Measurements from ENCODE around the gene HOPX.
"Not testable (repeated sequence)": the region's sequence is repeated elsewhere in the genome, so short reads cannot be mapped to it uniquely, and the experiment has no call there.

The HOPX gene, protein sequence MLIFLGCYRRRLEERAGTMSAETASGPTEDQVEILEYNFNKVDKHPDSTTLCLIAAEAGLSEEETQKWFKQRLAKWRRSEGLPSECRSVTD

GRCh38 chr4:56681158-56681852 is at the start of gene HOPX:
Gene HOPX, minus strand, starts transcription at chr4:56681296. Its CDS starts 23,480 bp downstream, at chr4:56657816.
- DNase-seq: no peak

GRCh38 chr4:56730097-56730496 is 49.0 kb upstream of the HOPX start:
- no peak for DNase-seq

- no peak for DNase-seq
Observed at GRCh38 chr4:56728512-56728911, 47.4 kb upstream of the HOPX start.

DNA sequence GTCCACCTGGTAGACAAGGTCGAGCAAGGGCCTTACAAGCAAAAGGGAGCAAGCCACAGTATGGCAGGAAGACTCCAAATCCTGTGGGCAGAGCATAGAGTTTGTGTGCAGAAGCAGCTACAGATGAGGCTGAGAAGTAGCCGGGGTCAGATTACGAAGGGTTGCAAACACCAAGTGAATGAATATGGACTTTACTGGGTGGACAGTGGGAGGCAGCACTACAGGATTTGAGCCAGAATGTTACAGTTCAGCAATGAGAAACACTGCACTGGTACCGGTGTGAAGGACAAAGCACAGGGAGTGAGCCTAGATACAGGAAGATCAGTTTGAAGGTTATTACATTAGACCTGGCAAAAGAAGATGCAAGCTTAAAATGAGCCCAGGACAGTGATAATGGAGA is 46.1 kb upstream of the HOPX start:
- DNase-seq: no peak

DNA sequence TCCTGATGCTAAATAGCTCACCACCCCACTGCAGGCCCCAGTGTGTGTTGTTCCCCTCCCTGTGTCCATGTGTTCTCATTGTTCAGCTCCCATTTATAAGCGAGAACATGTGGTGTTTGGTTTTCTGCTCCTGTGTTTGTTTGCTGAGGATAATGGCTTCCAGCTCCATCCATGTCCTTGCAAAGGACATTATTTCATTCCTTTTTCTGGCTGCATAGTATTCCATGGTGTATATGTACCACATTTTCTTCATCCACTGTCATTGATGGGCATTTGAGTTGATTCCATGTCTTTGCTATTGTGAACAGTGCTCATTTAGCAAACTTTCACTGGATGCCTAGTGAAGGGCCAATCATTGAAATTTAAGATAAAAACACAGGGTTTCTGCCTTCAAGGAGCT is 45.5 kb upstream of the HOPX start:
- DNase-seq: not testable (repeated sequence)

DNA sequence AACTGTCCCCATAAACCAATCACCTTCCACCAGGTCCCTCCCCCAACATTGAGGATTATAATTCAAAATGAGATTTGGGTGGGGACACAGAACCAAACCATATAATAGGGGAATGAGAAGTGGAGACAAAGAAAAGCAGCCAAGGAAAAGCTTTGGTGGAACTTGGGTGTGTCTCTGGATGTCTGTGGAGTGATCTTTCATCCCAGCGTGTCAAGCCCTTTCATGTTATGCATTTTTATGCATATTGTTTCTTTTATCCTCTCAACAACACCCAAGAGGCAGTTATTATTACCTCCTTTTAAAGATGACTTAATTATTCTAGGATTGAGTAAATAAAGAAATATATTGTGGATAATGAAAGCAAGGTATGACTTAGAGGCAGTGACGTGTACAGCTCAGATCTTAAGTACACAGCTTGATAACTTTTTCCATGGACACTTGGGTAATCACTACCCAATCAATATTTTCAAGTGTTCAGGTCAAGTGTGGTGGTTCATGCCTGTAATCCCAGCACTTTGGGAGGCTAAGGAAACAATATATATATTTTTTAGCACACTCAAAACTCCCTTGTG is 42.6 kb upstream of the HOPX start:
- DNase-seq: no peak

- DNase-seq: no peak
Observed at GRCh38 chr4:56723201-56723605, 42.1 kb upstream of the HOPX start.

DNA sequence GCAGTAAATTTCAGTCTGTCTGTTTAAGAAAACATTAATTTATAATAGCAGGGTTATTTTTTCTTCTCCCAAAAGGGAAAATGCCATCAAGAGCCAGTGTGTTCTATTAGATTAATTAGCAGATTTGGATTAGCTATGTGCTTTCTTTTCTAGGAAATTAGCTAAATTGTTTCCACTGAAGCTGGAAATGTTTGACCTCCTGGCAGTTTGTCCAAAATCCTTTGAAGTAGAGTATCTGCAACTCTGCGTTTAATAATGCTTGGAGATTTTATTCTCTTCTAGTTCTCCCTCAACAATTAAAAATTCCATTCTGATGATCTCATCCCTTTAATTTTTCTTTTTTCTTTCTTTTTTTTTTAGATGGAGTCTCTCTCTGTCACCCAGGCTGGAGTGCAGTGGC is 27.1 kb upstream of the HOPX start:
- no peak for DNase-seq

GRCh38 chr4:56705966-56706365 is 24.9 kb upstream of the HOPX start:
- DNase-seq: no peak

GRCh38 chr4:56705334-56705733 is 24.2 kb upstream of the HOPX start:
- DNase-seq: no peak

DNA sequence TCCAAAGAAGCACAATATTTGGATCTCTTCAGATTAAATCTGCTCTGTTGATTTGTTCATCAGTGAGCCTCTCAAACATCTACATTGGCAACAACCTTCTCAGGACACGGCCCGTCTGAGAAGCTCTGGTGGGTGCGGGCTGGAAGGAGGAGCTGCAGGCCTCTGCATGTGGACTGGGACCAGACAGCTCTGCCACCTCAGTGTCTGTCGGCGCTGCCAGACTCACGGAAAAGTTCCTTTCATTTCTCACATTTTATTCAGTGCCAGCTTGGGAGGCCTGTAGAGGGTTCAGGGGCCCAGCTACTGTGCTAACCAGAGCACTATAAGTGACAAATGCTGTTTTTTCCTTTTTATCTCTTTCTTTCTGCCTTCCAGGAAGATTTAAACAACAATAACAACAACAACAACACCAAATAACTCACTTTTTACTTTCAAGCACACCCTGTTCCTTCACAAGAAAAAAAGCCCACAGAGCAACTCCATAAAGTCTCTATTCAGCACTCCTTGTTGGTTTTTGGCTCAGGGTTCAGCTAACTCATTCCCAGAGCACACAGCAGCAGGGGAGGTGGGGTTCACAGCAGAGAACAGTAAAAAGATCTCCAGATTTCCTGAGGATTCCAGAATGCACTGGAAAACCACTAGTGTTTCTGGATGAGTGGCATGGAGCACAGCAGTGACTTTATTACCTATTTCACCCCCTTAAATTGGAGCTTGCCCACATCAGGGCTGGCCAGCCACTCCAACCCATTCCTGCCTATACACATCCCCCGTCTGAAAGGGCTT is 23.2 kb upstream of the HOPX start:
- peak; percentile 54 for DNase-seq

GRCh38 chr4:56703378-56703777 is 22.3 kb upstream of the HOPX start:
- no peak for DNase-seq

DNA sequence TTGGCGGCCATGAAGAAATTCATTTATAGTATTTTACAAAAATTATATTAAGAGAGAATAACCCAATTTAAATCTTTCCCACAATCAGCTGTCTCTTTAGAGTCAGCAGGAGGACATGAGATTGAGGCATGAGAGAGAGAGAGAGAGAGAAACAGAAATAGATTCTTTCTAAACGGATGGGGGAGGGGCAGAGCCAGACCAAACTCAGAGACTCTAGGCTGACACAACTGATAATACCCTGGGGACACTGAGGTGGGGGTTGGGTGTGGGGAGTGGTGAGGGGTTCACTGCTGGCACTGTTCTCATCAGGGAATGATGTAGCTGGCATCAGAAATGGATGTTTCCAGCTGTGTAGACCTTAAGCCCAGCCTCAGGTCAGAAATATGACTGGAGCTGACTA is 20.5 kb upstream of the HOPX start:
- DNase-seq: no peak

DNA sequence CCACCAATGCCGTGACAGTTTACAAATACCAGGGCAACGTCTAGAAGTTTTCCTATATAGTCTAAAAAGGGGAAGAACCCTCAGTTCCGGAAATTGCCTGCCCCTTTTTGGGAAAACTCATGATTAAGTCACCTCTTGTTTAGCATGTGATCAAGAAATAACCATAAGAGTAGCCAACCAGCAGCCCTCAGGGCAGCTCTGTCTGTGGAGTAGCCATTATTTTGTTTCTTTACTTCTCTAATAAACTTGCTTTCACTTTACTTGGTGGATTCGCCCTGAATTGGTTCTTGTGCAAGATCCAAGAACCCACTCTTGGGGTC is 20.0 kb upstream of the HOPX start:
- no peak for DNase-seq

DNA sequence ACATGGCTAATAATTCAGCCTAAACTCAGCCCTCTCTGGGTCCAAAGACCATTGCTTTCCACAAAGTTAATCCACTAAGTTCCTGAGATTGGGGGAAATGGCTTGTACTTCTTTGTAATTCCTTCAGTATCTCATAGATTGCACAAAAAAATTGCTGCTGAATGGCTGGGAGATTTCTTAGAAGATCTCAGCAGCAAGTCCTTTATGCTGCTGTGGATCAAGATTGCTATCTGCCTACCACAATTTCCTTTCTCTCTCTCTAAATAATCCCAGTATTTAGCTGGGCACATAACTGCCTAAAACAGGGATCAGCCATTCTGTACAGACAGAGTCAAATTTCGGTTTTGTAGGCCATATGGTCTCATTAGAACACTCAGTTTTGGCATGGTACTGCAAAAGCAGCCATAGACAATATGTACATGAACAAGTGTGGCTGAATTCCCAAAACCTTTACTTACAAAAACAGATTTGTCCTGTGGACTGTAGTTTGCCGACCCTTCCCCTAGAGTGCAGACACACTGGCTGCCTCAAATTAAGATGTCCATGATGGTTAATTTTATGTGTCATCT is 18.5 kb upstream of the HOPX start:
- no peak for DNase-seq

GRCh38 chr4:56698329-56698728 is 17.2 kb upstream of the HOPX start:
- no peak for DNase-seq

DNA sequence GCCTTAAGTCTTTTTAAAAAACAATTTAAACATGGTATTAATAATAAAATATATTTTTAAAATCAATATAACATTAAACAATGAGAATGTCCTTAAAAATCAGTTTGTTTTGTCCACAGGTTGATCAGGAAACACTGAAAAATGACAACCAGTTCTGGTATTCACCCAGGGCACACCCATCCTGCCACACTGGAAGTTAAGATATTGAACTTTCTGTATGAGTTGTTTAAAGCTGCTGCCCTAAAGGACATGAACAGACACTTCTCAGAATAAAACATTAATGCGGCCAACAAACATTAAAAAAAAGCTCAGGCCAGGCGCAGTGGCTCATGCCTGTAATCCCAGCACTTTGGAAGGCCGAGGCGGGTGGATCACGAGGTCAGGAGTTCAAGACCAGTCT is 15.0 kb upstream of the HOPX start:
- DNase-seq: no peak

DNA sequence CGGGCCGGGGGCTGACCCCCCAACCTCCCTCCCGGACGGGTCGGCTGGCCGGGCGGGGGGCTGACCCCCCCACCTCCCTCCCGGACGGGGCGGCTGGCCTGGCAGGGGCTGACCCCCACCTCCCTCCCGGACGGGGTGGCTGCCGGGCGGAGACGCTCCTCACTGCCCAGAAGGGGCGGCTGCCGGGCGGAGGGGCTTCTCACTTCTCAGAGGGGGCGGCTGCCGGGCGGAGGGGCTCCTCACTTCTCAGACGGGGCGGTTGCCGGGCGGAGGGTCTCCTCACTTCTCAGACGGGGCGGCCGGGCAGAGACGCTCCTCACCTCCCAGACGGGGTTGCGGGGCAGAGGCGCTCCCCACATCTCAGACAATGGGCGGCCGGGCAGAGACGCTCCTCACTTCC is 12.4 kb upstream of the HOPX start:
- not testable (repeated sequence) for DNase-seq

- no peak for DNase-seq
Observed at GRCh38 chr4:56692576-56692975, 11.5 kb upstream of the HOPX start.

DNA sequence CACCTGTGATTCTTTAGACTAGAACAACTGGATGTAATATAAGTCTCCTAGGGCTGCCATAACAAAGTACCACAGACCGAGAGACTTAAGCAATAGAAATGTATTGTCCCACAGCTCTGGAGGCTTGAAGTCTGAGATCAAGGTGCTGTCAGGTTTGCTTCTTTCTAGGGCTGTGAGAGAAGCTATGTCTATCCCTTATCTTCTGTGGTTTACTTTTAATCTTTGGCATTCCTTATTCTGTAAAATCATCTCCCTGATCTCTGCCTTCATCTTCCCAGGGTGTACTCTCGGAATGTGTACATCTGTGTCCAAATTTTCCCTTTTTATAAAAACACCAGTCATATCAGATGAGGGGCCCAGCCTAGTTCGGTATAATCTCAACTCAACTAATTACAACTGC is 10.3 kb upstream of the HOPX start:
- no peak for DNase-seq

DNA sequence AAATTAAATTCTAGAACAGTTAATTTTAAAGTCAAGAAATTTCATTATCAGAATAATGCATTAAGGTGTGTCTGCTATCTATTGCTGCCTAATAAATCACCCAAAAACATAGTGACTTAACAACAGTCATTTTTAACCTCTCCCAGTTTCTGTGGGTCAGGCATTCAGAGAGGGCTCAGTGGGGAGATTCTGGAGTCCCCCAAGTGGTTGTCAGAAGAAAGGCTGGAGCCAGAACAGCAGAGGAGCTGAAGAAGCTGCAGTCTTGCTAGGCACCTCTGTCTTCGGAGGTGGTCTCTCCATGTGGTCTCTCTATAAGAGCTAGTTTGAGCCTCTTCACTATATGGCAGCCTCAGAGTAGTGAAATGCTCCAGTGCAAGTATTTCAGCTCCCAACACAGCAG is 9.3 kb upstream of the HOPX start:
- DNase-seq: no peak

DNA sequence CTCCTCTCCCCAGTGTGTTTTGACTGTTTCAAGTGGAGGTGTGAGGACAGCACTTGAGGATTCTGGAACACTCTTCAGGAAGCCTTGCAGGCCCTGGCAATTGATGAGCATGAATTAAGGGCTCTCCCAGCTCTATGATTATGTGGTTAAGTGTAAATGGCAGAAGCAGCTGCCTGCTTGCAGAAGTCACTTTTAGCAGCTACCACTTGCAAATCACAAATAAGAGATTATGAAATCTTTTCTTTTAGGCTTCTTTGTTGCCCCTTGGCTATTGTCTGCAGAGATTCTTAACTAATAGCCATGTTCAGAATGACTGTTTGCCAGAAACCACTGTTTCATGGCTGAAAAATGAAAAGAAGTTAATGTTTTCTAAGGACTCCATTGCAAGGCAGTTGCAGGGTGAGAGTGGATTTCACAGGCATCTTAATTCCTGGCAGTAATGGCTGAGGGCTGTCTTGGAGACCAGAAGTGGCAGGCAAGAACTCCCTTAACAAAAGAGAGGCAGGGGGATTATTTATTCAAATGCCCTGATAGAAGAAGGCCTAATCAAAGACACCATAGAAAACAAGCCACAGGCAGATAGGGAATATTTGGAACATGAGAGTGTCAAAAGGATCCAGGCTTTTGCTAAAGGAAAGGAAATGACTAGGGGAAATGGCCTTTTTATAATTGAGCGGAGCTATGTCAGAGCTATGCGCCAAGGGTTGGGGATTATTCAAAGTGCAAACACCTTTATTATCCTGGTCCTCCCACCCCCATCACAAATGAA is 8.3 kb upstream of the HOPX start:
- no peak for DNase-seq

GRCh38 chr4:56688094-56688647 is 7.1 kb upstream of the HOPX start:
- DNase-seq: no peak

Measured in femur (tissue), 1 donor.